Right hindlimb (tissue), 1 donor: Measurements from ENCODE around the gene EIF4A3.
"Not testable (repeated sequence)": the region's sequence is repeated elsewhere in the genome, so short reads cannot be mapped to it uniquely, and the experiment has no call there.

Source experiments
- DNase-seq: peaks from one replicate; pipeline ENCODE4 v3.0.0-alpha.2; 2018

EIF4A3 gene

DNA sequence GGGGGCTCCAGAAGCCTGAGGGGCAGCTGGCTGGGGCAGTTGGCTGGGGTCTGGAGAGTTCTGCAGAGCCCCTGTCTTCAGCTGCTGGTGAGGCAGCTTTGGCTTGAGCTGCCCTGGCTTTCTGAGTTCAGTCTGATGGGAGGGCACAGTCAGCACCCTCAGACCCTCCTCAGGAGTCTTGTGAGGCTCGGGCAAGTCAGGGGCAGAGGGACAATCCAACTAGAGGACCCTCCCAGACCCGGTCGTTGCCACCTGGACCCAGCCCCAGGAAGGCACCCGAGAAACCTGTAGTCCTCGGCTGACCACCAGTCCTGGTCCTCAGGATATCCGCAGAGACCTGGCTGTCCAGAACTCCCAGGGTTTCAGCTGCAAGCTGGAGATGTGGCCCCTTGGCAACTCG lies 24.8 kb upstream of the EIF4A3 start:
- DNase-seq, result no peak

DNA sequence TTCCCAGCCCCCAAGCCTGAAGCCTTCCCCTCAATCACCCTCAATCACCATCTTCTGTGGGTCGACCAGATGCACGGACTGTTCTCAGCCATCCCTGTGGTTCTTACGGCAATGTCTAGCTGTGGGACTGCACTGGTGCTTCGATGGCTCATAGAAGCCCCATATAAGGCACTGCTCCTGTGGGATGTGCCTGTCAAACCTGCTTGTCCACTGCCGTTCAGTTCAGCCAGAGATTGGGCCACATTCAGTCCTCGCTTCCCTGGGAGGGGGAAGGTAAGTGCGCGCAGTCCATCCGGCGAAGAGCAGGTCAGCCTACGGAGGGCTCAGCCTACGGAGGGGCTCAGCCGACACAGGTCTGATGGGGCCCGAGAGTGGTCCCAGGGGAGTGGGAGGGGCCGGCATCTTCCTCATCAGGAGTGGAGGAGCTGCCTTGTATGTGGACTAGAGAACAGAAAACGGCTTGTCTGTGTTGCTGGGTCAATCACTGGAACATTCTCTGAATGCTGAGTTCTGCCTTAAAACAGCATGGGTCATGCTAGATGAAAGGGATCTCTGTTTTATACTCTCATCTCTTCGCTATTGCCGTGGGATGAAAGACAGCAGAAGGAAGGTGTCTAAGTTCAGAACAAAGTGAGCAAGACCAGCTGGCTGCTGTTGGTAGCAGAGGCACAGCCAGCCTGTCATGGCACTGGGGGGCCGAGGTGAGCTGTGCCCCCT lies 23.0 kb upstream of the EIF4A3 start, which contains the start of gene CARD14:
Gene CARD14 (plus strand): TSS at position 247 of the 717 bp plus-strand sequence. CDS start 11,409 bp downstream, outside the sequence.
- DNase-seq, result no peak

DNA sequence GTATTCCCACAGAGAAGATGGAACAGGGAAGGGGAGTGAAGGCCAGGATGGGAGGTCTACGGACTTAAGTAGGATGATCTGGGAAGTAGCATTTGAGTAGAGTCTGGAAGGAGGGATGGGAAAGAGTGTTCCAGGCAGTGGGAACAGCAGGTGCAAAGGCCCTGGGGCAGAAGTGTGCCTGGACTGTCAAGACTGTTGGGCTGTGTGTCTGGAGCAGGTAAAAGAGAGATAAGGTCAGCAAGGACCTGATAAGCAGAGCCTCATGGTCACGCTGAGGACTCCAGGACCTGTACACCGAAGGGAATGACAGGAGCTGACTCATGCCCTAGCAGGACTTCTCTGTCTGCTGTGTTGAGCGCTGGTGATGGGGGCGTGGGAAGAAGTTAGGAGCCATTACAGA lies 22.2 kb upstream of the EIF4A3 start:
- no peak for DNase-seq

DNA sequence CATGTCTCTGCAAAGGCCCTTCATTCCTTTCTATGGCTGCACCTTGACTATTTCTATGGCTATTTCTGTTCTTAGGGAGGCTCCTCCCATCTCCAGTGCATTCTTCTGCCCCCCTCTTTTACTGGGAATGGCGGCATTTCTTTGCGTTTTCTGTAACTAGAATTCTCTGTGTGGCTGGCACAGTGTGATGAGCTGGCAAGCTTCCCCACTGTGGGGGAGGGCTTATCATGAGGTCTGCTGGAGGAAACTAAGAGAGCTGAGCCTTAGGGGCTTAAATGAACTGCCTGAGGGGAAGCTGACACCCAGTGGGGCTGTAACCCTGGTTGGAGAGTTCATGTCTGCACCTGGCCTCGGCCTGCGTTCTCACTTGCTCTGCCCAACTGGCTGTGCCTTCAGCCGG lies 21.4 kb upstream of the EIF4A3 start:
- DNase-seq, result no peak

DNA sequence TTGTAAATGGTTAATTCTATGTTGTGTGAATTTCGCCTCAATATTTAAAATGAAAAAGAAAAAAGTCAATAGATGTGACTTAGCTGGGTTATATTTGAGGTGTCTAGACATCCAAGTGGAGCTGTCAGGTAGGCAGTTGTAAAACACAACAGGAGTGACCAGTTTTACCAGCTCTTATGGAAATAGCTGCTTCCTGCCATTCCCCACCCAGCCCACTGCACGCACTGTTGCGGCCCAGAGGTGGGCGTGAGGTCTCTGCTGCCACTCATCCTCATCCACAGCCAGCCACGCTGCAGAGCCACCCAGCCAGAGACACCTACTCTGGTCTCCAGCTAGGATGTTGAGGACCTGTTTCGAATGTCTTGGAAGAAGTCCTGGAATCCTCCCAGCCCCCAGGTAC lies 19.5 kb upstream of the EIF4A3 start:
- DNase-seq, result no peak

DNA sequence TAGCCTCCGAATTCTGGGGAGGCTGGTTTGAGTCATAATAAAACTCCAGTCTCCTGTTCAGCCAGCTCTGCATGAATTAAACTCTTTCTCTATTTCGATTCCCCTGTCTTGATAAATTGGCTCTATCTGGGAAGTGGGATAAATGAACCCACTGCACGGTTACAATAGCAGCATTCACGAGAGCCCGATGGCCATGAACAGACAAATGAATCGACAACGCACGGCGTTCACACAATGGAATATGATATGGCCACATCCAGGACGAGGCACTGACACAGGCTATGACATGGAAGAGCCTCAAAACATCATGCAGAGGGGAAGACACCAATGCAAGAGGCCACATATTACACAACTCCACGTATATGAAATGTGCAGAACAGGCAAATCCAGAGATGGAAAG lies 17.3 kb upstream of the EIF4A3 start:
- no peak for DNase-seq

DNA sequence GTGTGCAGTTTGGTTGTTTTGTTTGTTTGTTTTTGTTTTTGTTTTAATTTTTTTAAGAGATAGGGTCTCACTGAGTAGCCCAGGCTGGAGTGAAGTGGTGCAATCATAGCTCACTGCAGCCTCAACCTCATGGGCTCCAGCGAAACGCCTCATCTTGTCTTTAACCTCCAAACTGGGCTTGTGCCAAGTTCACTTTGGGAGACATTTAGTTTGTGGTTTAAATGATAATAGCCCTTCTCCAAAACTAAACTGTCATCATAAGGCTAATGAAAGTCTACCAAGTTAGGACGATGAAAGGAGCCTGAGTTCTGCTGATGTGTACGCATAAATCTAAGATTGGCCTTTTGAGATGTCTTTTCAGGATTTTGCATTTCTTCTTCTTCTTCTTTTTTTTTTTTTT lies 16.4 kb upstream of the EIF4A3 start:
- no peak for DNase-seq

DNA sequence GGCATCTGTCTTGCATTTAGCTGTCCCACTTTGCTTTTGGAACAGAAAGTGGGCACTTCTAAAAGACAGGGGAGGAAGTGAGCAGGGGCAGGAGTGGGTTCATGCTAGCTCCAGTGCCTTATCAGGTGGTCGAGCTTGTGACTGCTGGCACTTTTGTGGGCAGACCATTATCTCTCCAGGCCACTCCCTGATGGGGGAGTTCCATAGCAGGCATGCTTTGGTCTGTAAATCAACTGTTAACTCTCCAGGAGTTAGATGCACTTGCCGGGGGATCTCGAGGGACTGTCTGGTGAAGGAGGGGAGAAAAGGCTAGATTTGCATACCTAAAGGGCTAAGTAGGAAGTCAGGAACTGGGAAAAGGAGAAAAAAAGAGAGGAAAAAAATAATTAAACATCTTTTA lies 13.6 kb upstream of the EIF4A3 start:
- DNase-seq, result no peak

DNA sequence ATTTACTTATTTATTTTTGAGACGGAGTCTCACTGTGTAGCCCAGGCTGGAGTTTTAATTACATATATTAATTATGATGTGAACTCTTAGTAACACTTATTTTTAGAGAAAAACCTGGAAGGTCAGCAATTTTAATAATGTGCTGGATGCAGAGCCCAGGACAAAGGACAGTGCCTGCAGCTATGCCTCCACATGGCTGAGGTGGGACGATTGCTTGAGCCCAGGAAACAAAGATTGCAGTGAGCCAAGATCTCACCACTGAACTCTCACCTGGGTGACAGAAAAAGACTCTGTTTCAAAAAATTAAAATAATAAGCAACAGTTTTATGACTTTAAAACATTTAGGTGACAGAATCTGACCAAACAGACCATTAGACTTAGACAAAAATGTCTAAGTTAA lies 11.9 kb upstream of the EIF4A3 start:
- DNase-seq, result no peak

DNA sequence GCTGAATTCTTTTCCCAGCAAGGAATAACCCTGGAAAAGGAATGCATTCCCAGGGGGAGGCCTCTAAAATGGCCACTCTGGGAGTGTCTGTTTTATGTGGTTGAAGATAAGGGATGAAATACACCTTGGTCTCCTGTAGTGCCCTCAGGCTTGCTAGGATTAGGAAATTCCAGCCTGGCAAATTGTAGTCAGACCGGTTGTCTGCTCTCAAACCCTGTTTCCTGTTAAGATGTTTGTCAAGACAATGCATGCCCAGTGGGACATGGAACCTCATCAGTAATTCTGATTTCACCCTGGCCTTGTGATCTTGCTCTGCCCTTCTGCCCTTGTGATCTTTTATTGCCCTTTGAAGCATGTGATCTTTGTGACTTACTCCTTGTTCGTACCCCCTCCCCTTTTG lies 8.7 kb upstream of the EIF4A3 start:
- DNase-seq, result not testable (repeated sequence)

DNA sequence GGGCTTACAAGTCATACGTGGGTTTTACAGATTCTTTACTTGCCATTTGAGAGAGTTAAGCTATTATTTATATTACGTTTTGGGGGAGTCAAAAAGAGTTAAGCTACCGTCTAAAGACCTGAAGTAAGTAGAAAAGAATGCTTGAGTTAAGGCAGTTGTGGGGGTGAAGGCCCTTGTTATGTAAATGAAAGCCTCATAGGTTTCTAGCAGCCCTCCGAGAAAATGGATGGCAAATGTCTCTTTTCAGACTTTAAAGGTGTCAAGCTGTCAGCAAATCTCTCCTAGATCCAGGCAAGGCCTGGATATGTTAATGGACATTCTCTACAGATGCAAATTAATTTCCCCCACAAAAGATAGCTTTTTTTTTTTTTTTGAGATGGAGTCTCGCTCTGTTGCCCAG lies 7.2 kb upstream of the EIF4A3 start:
- DNase-seq, result no peak

DNA sequence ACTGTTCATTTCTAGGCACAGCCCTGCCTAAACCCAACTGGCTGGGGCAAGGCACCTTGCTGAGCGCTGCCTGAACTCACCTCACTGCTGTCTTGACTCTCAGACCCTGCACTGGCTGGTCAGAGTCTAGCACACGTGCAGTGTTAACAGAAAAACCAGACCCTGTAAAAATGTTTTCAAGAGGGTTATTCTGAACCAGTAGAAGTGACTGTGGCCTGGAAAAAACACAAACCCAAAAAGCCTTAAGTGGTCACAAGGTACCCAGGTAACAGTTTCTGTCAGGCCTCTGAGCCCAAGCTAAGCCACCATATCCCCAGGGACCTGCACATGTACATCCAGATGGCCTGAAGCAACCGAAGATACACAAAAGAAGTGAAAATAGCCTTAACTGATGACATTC lies 6.1 kb upstream of the EIF4A3 start:
- no peak for DNase-seq

DNA sequence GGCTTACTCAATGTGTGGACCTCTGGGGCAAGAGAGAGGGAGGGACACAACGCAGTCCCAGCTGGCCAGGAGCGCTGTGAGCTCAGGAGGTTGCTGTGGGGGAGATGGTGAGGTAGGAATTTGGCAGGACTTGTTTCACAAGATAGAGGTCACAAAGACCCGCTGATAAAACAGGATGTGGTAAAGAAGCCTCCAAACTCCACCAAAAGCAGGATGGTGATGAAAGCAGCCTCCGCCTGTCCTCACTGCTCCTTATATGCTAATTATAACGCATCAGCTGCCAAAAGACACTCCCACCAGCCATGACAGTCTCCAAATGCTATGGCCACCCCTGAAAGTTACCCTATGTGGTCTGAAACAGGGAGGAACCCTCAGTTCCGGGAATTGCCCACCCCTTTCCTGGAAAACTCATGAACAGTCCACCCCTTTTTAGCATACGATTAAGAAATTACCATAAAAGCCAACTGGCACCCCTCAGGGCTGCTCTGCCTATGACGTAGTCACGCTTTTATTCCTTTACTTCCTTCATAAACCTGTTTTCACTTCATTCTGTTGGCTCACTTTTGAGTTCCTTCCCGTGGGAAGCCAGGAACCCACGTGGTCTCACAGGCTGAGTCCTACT lies 5.3 kb upstream of the EIF4A3 start:
- DNase-seq, result no peak

DNA sequence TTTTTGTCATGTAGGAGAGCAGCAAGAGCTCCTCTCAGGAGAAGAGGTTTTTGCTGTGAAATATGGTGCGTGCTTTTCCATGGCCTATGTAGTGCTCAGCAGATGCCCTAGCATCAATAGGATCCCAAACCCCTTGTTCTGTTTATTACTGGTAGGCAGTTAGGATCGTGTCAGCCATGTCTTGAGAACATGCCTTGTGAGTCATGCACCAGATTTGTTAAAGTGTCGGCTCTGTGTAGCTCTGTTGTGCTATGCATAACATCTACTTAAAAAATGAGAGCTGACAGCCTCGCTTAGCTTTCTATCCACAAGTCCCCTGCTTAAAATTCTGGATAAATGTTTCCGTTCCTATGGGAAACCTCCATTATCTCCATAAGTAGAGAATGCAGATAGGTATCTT lies 4.4 kb upstream of the EIF4A3 start:
- DNase-seq, result no peak

DNA sequence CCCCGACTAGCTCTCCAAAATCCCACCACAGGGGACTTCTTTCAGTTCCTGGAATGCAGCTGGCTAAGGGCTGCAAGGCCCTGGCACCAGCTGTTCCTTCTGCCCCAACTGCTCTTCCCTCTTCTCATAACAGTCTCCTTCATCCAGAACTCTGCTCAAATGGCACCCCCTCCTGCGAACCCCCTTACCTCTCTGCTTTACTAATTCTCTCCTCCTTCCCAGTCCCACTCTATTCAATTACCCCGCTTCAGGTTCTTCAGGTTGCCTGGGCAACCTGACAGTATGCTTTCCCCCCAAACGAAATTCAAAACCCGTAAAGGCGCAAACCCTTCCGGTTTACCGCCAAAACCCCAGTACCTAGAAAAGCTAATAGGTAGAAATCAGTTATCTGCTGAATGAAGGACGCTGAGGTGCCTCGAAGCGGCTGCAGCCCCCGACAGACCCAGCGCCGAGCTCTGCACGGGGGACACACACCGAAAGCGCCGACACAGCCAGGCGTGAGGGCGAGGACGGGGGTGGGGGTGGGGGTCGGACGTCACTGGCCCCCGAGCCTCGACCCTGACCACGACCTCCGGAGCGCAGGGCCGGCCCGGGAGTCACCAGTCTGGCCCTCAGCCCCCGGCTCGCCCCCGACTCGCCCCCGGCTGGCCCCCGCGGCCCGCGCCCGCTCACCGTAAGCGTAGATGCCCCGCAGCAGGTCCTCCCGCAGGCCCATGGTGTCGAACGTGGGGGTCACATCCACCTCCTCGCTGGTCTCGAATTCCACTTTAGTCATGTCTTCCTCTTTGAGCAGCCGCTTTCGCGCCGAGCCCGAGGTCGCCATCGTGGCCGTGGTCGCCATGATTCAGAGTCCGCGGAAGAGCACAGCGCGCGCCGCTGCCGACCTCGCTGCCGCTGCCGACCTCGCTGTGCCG lies 550 bp downstream of the EIF4A3 start:
- peak; percentile 57 for DNase-seq

DNA sequence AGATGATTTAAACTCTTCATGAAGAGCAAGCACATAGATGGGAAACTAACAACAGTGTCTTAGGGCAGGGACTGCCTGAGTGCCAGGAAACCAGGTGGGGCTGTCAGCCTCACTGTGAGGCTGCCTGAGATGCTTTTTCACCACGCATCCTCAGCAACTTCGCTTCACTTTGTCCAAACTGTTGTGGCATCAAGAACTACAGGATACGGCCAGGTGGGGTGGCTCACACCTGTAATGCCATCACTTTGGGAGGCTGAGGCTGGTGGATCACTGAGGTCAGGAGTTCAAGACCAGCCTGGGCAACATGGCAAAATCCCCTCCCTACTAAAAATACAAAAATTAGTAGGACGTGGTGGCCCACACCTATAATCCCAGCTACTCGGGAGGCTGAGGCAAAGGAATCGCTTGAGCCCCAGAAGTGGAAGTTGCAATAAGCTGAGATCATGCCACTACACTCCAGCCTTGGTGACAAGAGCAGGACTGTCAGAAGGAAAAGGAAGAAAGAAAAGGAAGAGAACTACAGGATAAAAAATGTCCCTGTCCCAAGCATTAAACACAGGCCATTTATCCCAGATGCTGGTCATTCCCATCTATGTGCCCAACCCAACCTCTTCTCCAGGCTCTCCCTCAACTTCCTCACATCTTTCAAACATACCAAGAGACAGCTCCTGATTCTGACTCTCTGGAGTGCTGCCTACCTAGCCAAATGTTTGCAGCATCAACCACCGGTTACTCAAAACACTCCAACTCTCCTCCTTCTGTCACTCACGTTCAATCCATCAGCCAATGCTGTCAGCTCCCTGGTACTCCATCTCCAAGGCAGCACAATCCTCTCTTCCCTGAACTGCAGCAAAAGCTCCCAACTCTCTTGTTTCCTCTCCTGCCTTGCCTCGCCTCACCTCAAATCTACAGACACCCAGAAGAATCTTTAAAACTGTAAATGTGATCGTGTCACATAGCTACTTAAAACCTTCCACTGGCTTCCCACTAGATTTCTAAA lies 1.6 kb downstream of the EIF4A3 start:
- no peak for DNase-seq

DNA sequence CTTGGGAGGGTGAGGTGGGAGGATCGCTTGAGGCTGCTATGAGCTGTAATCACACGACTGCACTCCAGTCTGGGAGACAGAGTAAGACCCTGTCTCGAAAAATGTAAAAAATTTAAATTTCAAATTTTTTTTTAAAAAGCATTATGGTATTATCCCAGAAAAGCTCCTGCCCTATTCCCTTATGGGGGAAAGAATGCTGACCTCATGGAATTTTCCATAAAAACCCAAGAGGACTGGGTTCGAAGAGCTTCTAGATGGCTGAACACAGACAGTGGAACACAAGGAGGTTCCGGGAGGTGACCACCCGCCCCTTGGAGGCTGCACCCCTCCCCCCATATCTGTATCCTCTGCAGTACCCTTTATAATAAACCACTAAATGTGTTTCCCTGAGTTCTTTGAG lies 4.0 kb downstream of the EIF4A3 start:
- no peak for DNase-seq

DNA sequence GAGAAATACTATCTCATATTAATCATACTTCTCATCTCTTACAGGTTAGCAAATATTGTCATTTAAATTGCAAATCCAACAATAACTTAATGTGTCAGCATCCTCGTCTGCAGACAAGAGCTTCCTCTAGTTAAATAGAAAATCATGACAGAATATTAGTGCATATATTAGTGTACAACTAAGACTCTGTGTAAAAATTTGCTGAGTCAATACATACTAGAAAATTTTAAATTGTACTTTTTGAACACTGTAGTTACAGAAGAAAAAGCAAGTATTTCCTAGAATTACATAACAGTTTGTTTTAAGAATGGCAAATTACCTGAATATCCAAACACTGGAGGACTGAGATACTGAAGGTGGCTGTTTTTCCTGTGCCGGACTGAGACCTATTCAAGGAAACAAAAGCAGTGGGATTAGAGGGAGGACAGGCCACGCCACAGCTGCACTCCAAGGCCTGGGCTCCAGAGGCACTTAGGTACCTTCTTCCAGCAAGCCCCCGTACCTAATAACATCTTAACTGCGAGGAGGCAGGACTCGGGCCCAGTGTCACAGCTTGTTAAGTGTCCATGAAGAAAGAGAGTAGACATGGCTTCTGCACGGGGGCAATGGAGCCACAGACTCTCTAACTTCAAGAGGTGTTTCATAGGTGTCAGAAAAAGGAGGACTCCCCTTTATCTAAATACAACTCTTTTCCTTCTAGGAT lies 5.3 kb downstream of the EIF4A3 start:
- DNase-seq, result no peak

DNA sequence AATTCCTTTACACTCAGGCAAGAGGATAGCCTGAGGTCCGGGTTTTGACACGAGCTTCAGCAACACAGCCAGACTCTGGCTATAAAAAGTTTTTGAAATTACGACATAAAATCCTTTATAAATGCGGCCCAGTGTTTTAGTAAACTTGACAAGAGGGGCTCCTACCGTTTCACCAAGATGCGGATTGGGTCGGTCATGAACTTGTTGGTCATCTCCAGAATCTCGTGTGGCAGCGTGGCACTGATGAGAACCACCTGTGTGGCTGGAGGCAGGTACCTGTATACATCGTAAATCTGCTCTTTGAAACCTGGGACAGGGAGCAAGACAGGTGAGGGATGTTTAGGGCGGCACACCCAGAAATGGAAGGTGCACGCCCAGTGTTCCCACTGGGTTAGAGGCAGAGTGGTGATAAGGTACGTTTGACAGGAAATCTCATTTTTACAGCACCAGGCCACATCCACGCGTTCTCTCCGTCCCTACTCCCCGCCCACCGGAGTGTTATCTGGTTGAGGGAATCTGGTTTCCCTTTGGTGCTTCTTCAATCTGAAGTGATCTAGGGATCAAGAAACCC lies 8.0 kb downstream of the EIF4A3 start:
- no peak for DNase-seq

DNA sequence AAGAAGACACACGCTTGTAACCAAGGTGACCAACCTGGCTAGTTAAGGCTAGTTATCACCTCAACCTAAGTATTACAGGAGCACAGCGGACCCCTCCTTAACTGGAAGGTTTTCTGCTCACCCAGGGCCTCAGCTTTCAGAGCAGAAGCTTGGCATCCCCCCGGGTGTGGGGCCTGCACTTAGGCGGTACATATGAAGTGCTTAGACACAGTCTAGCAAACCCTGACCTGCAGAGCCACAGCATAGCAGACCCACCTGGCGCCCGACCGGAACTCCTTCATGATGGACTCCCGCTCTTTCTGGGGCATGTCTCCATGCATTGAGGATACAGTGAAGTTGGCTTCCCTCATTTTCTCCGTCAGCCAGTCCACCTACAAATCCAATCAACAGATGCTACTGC lies 9.8 kb downstream of the EIF4A3 start:
- no peak for DNase-seq

DNA sequence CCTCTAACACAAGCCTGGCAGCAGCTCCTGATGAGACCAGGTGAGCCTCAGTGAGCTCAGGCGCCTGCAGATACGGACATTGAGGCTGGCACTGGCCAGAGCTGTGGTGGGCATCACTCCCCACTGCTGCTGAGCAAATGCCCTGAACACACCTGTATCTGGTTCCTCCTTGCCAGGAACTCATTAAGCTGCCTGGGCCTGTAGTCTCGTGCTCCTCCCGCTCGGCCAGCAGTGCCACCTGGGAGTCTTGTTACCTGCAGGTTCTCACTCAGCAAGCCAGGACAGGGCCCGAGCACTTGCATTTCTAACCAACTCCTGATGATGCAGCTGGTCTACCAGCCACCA lies 13.3 kb downstream of the EIF4A3 start:
- no peak for DNase-seq
